Measurements from ENCODE around the gene UBE2N. TPM values are rescaled to one million over a fixed set of nuclear protein-coding genes. Genes with fewer than 3 reads are reported as not detected.

UBE2N gene
- total RNA-seq, 1 donor from 2014 or later, result 70.0 TPM

- no peak for TF ChIP-seq CTCF (IDR thresholded peaks at IDR 0.05)
- Mint-ChIP-seq H3K4me1 (ENCODE audit: low read depth) (peaks cover 28% of the 10 kb centered on the region), H3K4me3 (ENCODE audit: unreplicated experiment) (no peak overlapping the region)
Observed at GRCh38 chr12:93469386-93469785, 27.6 kb upstream of the UBE2N start.

GRCh38 chr12:93468008-93468371, 26.2 kb upstream of the UBE2N start:
- Mint-ChIP-seq H3K4me3 (ENCODE audit: unreplicated experiment) (peak overlapping the region; percentile 84), H3K36me3 (ENCODE audit: low read depth) (peaks cover 6% of the 10 kb centered on the region), H3K4me1 (ENCODE audit: low read depth) (peaks cover 28% of the 10 kb centered on the region), H3K27me3 (ENCODE audit: low read depth) (no peaks in the 10 kb centered on the region), H3K9me3 (ENCODE audit: low read depth) (no peaks in the 10 kb centered on the region), H3K27ac (ENCODE audit: unreplicated experiment) (peak overlapping the region; percentile 89)
- no peak for DNase-seq (ENCODE audit: low spot score)
- no peak for TF ChIP-seq CTCF (IDR thresholded peaks at IDR 0.05)

More at GRCh38 chr12:93469386-93469785, 27.6 kb upstream of the UBE2N start:
- H3K9me3 Mint-ChIP-seq (ENCODE audit: low read depth), result no peaks in the 10 kb centered on the region
- H3K27me3 Mint-ChIP-seq (ENCODE audit: low read depth), result no peaks in the 10 kb centered on the region
- DNase-seq (ENCODE audit: low spot score), result no peak
- peaks cover 6% of the 10 kb centered on the region for H3K36me3 Mint-ChIP-seq (ENCODE audit: low read depth)
- no peak overlapping the region for H3K27ac Mint-ChIP-seq (ENCODE audit: unreplicated experiment)

GRCh38 chr12:93467351-93468007, 25.7 kb upstream of the UBE2N start, which contains the start of gene MRPL42:
Gene MRPL42, plus strand, starts transcription at chr12:93467514. Its CDS starts 1,772 bp downstream, at chr12:93469286.
- peaks cover 6% of the 10 kb centered on the region for H3K36me3 Mint-ChIP-seq (ENCODE audit: low read depth)
- H3K9me3 Mint-ChIP-seq (ENCODE audit: low read depth), result no peaks in the 10 kb centered on the region
- peak within 1 kb of the TSS; percentile 89 for H3K27ac Mint-ChIP-seq (ENCODE audit: unreplicated experiment)
- H3K27me3 Mint-ChIP-seq (ENCODE audit: low read depth), result no peaks in the 10 kb centered on the region
- peaks cover 28% of the 10 kb centered on the region for H3K4me1 Mint-ChIP-seq (ENCODE audit: low read depth)
- peak; percentile 96 for DNase-seq (ENCODE audit: low spot score)
- peak; percentile 98 for TF ChIP-seq CTCF (IDR thresholded peaks at IDR 0.05)
- peak within 1 kb of the TSS; percentile 84 for H3K4me3 Mint-ChIP-seq (ENCODE audit: unreplicated experiment)

- no peak for DNase-seq (ENCODE audit: low spot score)
- H3K4me3 Mint-ChIP-seq (ENCODE audit: unreplicated experiment), result peak overlapping the region; percentile 84
- no peaks in the 10 kb centered on the region for H3K27me3 Mint-ChIP-seq (ENCODE audit: low read depth)
- H3K9me3 Mint-ChIP-seq (ENCODE audit: low read depth), result no peaks in the 10 kb centered on the region
- no peak overlapping the region for H3K27ac Mint-ChIP-seq (ENCODE audit: unreplicated experiment)
- H3K4me1 Mint-ChIP-seq (ENCODE audit: low read depth), result peaks cover 28% of the 10 kb centered on the region
- H3K36me3 Mint-ChIP-seq (ENCODE audit: low read depth), result peaks cover 6% of the 10 kb centered on the region
- TF ChIP-seq CTCF (IDR thresholded peaks at IDR 0.05), result no peak
Observed at GRCh38 chr12:93466625-93467350, 25.0 kb upstream of the UBE2N start.

- Mint-ChIP-seq H3K4me3 (ENCODE audit: unreplicated experiment) (no peak overlapping the region), H3K27me3 (ENCODE audit: low read depth) (no peaks in the 10 kb centered on the region), H3K9me3 (ENCODE audit: low read depth) (no peaks in the 10 kb centered on the region), H3K27ac (ENCODE audit: unreplicated experiment) (no peak overlapping the region), H3K36me3 (ENCODE audit: low read depth) (peaks cover 6% of the 10 kb centered on the region), H3K4me1 (ENCODE audit: low read depth) (peaks cover 28% of the 10 kb centered on the region)
- no peak for DNase-seq (ENCODE audit: low spot score)
- no peak for TF ChIP-seq CTCF (IDR thresholded peaks at IDR 0.05)
Observed at GRCh38 chr12:93465841-93466240, 24.1 kb upstream of the UBE2N start.
